ENCODE results near the gene TNIK. TPM values are rescaled to one million over a fixed set of nuclear protein-coding genes. Genes with fewer than 3 reads are reported as not detected.
A peak's percentile ranks its signal among the peaks of the same experiment; 100 is the strongest.

The TNIK gene
- 0.03 TPM in 1 of 2 replicates, not detected in the other for total RNA-seq (2014; rRNA removed; shearing (Covaris generic))

DNA sequence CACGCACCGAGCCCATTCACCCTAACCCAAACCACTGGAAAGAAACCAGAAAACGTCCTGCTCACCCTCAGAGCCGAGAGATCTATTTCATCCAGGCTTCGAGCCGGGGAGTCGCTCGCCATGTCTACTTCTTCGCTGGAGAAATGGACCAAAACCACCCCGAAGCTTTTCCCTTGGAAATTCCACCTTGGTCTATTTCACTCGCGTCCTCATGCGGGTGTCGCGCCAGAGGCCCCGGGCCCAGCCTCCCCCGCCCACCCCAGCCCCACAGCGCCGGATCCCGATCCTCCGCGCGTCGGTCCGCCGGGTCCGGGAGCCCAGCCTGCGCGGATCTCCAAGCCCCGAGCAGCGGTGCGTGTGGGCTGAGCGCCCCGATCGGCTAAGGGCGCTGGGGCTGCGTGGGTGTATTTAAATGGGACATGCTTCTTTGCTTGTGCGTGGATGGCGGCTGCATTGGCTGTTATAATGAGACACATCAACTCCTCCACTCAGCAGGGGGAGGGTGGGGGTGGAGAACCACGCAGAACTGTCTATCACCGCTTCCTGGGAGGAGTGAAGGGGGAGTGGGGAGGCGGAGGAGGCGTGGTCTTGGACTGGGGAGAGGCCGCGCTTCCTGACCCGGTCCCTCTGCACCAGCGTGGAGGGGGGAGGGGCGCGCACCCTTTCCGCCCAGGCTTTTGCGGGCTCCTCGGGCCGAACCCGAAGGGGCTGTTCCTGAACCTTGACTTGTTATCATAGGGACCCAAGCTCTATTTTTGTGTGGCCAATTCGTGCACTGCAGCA is at the start of gene TNIK:
Gene TNIK, minus strand, starts transcription at position 464 of the 783 bp plus-strand sequence. Its CDS starts 342 bp downstream, at position 122.
- in situ Hi-C loops (cut with HindIII; ENCODE audit: low sequenced_read_pairs), result no loop called here
- peak; percentile 95 for DNase-seq (ENCODE audit: low spot score)

DNA sequence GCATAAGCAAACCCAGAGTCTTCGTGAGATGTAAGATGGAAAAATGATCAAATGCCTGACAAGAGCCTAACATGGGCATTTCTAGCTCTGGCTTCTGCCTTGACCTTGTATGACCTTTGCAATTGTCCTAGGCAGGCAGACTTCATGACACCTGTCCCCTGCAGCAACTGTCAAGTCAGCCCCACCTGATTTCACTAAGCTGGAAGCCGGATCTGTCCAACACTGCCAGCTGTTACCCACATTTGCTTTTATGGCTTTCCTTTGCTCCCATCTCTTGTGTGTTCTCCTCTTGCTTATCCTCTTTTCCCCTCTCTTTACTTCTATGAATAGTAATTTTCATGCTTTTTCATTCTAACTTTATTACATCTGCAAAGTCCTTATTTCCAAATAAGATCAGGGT is 48.5 kb upstream of the TNIK start:
- in situ Hi-C loops (cut with HindIII; ENCODE audit: low sequenced_read_pairs), result no loop called here

DNA sequence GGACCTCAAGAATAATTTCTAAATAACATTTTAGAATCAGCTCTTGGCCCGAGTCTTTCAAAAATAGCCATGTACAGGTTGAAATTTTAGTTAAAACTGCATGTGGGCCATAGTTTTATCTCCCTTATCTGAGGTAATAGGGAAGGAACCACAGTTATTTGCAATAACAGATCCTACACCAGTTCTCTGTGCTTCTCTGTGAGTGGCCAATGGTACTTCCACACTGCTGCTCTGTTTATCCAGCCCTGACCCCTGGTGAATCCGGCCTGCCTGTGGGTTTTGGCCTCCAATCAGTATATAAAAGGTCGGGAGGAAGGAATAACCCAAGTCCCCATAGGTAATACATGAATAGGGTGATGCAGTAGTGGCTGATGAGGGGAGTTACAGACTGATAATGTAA is 48.0 kb upstream of the TNIK start:
- no peak for DNase-seq (ENCODE audit: low spot score)
- in situ Hi-C loops (cut with HindIII; ENCODE audit: low sequenced_read_pairs), result no loop called here

More for the DNA sequence above, 48.5 kb upstream of the TNIK start:
- DNase-seq (ENCODE audit: low spot score), result no peak

DNA sequence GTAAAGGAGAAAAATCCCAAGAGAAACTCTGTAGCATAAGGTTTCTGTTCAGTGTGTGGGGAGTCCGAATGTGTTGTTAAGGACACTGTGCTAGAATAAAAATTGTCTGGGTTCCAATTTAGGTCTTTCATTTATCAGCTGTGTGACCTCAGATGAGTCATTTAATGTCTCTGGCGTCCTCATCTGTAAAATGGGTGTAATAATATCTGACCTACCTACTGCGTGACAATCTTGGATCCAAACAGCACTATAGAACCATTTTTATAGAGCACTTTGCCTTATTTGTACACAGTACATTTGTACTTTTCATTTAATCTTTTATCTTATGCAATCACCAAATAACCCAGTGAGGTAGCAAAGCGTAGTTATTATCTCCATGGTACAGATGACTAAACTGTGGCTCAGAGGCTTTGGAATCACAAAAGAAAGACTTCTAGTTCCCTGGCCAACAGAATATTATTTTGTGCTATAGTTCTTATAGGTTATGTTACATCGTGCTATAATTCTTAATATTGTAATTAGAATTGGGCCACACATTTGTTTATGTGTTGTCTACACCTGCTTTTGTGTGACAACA is 46.6 kb upstream of the TNIK start:
- in situ Hi-C loops (cut with HindIII; ENCODE audit: low sequenced_read_pairs), result no loop called here
- no peak for DNase-seq (ENCODE audit: low spot score)

DNA sequence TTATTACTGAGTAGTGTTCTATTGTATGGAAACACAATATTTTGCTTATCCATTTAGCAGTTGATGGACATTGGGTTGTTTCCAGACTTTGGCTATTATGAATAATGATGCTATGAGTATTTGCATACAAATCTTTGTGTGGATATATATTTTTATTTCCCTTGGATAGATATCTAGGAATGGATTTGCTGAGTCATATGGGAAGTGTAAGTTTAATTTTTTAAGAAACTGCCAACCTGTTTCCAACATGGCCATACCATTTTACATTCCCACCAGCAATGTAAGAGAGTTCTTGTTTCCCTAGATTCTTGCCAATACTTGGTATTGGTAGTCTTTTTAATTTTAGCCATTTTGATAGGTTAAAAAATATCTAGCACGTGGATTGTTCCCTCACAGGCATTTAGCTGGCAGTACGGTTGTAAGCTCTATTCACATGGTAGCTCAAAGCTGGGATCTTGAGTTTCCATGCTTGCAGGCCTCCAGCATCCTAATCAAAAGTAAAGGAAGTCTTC is 45.7 kb upstream of the TNIK start:
- in situ Hi-C loops (cut with HindIII; ENCODE audit: low sequenced_read_pairs), result no loop called here

DNA sequence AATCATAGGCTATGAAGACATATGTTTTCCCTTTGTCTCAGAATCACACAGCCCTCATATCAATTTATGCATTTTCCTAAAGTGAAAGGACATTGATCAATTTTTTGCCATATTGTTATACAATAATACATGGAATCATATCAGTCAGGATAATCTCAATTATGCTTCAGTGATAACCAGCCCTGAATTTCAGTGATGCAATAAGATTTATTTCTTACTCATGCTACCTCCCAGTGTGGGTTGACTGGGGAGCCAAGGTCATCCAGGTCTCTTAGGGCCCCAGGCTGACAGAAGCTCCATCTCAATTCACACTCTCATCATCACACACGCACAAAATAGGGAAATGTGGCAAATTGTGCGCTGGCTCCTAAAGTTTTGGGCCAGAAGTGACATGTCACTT is 44.2 kb upstream of the TNIK start:
- DNase-seq (ENCODE audit: low spot score), result no peak
- in situ Hi-C loops (cut with HindIII; ENCODE audit: low sequenced_read_pairs), result no loop called here

More for the DNA sequence above, 45.7 kb upstream of the TNIK start:
- DNase-seq (ENCODE audit: low spot score), result no peak

DNA sequence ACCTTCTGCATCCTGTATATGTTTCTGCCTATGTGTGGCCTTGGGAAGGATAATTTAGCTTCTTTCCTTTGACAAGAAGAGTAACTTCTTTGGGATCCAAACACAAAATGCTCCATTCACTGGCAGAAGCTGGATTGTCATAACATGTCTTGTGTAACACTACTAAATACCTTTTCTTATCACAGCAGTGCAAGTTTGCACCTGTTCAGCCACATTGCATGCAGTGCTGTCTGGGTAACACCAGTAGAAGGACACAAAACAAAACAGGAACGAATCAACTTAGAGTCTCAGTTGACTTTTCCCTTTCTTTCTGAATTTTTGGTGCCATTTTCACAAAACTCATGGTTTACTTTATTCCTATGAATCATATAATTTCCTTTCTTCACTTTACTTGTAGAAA is 43.6 kb upstream of the TNIK start:
- no peak for DNase-seq (ENCODE audit: low spot score)
- in situ Hi-C loops (cut with HindIII; ENCODE audit: low sequenced_read_pairs), result no loop called here

DNA sequence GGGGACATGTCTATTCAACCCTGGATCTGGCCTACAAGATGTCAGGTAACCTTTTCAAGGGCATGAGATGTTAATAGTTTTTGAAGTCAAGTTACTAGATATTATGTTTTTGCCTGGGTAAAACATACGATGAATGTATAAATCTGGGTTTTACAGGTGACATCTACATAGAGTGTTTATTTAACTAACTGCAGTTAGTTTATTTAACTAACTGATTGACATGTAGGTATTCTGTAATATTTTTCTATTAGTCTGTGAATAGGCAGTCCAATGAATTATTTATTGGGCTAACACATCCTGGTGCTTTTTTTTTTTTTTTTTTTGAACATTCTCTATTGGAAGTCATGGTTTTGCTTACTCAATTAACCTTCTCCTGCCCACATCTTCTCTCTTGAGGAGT is 38.7 kb upstream of the TNIK start:
- in situ Hi-C loops (cut with HindIII; ENCODE audit: low sequenced_read_pairs), result no loop called here
- no peak for DNase-seq (ENCODE audit: low spot score)

DNA sequence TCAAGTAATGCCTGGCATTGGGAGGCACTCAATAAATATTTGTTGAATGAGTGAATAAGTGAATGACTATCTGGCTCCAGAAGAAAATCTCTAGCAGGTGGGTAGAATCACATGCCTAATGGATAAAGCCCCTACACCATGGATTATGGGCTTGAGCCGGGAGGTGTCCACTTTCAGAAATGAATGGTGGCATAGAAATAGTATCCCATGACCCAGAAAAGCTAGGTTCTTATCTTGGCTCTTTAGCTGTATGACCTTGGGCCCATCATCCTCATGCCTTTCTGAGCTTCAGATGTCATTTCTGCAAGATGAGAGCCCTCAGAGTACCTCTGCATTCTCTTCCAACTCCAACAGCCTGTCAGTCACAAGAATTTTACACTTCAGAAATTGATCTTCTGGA is 37.3 kb upstream of the TNIK start:
- in situ Hi-C loops (cut with HindIII; ENCODE audit: low sequenced_read_pairs), result no loop called here
- DNase-seq (ENCODE audit: low spot score), result no peak

DNA sequence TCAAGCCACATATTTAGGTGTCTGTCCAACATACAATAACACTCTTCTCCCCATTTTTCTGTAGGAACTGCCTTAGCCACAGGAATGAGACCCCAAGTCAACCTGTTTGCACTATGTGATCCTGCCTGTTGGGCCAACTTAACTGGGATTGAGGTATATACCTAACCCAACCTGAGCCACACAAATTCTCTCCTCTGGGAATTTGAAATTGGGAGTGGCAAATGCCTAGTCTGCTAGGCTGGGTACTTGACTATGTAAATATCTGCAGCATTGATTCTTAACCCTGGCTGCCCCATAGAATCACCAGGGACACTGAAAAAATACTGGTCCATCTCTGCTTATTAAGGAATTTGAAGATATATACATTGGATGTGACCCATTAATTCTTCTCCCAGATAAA is 35.2 kb upstream of the TNIK start:
- in situ Hi-C loops (cut with HindIII; ENCODE audit: low sequenced_read_pairs), result no loop called here
- no peak for DNase-seq (ENCODE audit: low spot score)

DNA sequence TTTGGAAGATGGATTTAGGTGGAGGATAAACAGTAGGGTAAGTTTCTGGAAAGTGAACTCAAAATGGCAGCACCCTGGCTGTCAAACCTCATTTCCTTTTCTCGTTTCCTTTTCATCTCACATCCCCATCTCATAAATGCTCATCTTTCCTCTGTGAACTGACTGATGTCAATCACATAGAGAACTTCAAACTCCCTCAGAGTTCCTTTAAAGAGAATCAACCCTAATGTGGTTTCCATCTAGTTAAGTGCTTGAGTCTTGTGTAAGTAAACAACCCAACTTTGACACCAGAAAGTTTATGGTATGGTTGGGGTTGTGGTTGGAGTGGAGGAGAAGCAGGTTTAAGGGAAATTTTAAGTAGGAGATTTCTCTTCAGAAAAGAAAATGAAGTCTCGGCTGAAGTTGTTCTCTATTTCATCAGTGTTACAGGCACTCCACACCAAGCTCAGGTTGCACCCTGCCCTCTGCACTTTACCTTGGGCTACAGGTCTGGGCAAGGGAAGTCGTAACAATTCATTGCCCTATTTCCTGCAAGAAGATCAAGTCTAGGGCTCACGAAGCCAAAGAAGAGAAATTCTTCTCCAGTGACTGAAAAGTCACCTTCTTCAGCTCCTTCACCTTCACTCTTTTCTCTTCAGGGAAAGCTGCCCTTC is 34.4 kb upstream of the TNIK start:
- no peak for DNase-seq (ENCODE audit: low spot score)
- in situ Hi-C loops (cut with HindIII; ENCODE audit: low sequenced_read_pairs), result no loop called here

DNA sequence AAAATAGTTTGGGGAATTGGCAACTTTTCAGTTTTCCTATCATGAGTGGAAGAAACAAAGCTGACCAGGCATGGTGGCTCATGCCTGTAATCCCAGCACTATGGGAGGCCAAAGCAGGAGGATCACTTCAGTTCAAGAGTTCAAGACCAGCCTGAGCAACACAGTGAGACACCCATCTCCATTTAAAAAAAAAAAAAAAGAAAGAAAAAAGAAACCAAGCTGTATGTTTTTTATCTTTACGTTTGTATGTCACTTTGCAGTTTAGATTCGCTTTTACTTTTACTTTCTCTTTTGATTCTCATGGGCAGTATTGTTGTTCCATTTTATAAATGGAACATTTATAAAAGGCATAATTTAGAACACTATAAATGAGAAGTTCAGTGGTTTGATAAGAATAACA is 31.2 kb upstream of the TNIK start:
- in situ Hi-C loops (cut with HindIII; ENCODE audit: low sequenced_read_pairs), result no loop called here

DNA sequence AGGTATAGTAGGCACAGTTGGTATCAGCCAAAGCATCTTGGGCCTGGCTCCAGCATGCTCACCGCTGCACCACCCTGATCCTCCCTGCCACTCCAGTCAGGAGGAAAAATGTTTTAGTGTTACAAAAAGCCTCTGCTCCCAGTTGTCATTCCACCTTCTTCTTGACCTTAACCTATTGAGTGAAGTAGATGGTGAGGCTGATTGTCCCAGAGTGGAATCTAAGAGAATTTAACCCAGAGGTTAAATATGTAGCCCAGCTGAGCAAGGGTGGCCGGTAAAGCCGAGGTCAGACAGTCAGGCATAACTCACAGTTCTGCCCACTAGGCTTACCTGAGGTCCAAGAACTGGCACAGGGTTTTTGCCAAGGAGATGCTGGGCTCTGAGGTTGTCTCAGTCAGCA is 30.7 kb upstream of the TNIK start:
- in situ Hi-C loops (cut with HindIII; ENCODE audit: low sequenced_read_pairs), result no loop called here
- DNase-seq (ENCODE audit: low spot score), result no peak

More for the DNA sequence above, 31.2 kb upstream of the TNIK start:
- no peak for DNase-seq (ENCODE audit: low spot score)

DNA sequence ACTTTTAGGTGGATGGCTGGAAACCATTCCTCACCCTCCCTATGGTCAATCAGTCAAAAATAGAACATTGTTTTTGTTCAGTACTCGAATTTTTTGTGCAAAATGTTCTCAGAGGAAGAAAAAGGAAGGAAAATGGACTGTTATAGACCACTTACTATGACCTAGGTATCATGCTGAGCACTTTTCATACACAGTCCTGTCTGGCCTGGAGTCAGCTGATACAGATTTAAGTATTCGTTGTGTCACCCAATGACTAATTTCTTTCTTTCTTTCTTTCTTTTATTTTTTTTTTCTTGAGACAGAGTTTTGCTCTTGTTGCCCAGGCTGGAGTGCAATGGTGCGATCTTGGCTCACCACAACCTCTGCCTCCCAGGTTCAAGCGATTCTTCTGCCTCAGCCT is 29.1 kb upstream of the TNIK start:
- DNase-seq (ENCODE audit: low spot score), result no peak
- in situ Hi-C loops (cut with HindIII; ENCODE audit: low sequenced_read_pairs), result no loop called here

DNA sequence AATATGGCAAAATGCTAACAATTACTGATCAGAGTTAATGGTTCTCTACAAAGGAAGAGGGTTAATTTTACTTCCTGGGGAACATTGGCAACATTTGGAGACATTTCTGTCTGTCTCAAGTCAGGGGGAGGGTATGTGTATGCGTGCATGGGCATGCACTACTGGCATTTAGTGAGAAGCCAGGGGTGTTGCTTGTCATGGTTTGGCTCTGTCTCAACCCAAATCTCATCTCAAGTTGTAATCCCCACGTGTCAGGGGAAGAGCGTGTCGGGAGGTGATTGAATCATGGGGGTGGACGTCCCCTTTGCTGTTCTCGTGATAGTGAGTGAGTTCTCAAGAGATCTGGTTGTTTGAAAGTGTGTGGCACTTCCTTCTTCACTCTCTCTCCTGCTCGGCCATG is 28.3 kb upstream of the TNIK start:
- in situ Hi-C loops (cut with HindIII; ENCODE audit: low sequenced_read_pairs), result no loop called here
- DNase-seq (ENCODE audit: low spot score), result no peak

DNA sequence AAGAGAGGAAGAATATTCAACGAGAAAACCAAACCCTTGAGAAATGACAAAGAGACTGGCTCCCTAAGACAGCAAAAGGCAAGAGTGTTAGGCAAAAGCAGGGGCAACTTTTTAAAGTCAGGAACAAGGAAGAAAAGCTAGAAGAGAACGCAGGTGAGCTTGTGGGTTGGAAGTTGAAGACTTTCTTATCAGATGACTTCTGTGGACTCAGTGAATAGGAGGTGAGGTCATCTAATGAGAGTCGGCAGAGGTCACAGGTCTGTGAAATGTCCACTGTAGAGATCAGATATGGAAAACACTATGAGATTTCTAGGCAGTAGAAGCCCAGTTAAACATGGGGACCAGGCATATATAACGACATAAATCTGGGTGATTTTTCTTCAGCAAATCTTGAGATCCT is 27.2 kb upstream of the TNIK start:
- in situ Hi-C loops (cut with HindIII; ENCODE audit: low sequenced_read_pairs), result no loop called here
- DNase-seq (ENCODE audit: low spot score), result no peak

DNA sequence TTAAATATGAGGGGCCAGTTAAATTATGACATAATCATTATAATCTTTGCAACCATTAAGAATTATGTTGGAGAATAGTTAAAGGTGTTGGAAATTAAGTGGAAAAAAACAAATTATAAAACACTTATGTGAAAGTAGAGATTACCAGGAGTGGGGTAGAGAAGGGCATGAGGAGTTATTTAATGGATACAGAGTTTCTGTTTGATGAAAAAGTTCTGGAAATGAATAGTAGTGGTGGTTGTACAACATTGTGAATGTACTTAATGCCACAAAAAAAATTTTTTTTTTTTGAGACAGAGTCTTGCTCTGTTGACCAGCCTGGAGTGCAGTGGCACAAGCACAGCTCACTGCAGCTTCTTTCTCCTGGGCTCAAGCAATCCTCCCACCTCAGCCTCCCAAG is 25.1 kb upstream of the TNIK start:
- DNase-seq (ENCODE audit: low spot score), result no peak
- in situ Hi-C loops (cut with HindIII; ENCODE audit: low sequenced_read_pairs), result no loop called here

DNA sequence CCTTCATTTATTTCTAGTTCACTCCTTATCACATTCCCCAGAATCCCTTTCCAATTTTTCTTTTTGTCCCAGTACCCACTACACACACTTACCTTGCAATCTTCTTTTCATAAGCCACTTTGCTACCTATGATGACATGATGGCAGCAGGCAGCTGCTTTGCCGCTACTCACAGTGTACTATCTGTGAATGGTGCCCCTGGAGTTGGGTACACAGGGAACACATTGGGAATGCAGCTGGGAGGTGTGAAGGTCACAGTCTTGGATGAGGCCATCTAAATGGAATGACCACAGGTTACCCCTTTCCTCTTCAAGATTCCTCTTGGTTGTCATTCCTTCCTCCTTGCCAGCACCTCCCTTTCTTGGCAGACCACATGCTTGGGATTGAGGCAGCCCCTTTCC is 20.8 kb upstream of the TNIK start:
- in situ Hi-C loops (cut with HindIII; ENCODE audit: low sequenced_read_pairs), result no loop called here
- DNase-seq (ENCODE audit: low spot score), result no peak

DNA sequence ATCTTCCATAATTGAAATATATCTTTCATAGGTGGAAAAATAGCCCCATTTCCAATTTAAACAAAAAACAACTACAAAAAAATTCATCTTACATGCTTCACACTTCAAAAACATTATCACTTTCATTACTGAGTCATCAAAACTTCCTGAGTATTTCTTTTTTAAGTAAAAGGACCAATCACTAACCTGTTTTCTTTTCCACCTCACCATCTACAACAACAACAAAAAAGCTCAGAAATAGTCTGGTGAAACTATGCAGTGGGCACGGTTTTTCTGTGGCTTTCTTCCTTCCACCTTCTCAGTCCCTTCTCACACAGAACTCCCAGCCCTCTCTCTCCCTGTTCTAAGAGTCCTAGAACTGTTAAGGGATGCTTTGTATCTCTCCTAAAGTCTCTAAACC is 20.3 kb upstream of the TNIK start:
- no peak for DNase-seq (ENCODE audit: low spot score)
- in situ Hi-C loops (cut with HindIII; ENCODE audit: low sequenced_read_pairs), result no loop called here

DNA sequence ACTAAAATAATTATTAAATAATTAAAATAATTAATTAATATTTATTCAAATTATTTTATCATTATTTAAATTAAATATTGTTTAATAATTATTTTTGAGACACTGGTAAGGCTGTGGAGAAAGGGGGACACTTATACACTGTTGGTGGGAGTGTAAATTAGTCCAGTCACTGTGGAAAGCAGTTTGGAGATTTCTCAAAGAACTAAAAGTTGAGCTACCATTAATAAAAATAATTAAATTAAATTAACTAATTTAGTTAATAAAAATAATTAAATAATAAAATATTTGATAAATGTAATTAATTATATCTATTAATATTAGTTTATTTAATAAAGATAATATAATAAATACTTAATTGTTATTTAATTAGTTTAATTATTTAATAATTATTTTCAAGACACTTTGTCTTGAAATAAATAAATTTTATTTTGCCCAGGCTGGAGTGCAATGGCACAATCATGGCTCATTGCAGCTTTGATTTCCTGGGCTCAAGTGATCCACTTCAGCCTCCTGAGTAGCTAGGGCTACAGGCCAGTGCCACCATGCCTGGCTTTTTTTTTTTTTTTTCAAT is 16.4 kb upstream of the TNIK start:
- in situ Hi-C loops (cut with HindIII; ENCODE audit: low sequenced_read_pairs), result no loop called here
- DNase-seq (ENCODE audit: low spot score), result no peak

Data from G401 (cell line).